GM19099 (cell line): ENCODE results near the gene ITGA5.

Source experiments
- POLR2A ChIP-seq: IDR thresholded peaks from 3 replicates; pipeline ENCODE4 v1.6.1; 2011; ENCODE audit warnings: low read depth; ENCODE audit not compliant: insufficient read length; ENCODE audit errors: extremely low read depth

Gene ITGA5

GRCh38 chr12:54405106-54405505, 14.0 kb downstream of the ITGA5 start:
- no peak for TF ChIP-seq POLR2A

- TF ChIP-seq POLR2A = no peak
These were observed 14.7 kb downstream of the ITGA5 start for GRCh38 chr12:54404061-54405004.

GRCh38 chr12:54401119-54401518, 17.9 kb downstream of the ITGA5 start:
- TF ChIP-seq POLR2A = no peak

GRCh38 chr12:54398995-54399793, 19.9 kb downstream of the ITGA5 start:
- TF ChIP-seq POLR2A = no peak

- no peak for TF ChIP-seq POLR2A
These were observed 20.8 kb downstream of the ITGA5 start for GRCh38 chr12:54398218-54398617.

GRCh38 chr12:54397157-54397556, 21.9 kb downstream of the ITGA5 start:
- no peak for TF ChIP-seq POLR2A

GRCh38 chr12:54395545-54395944, 23.5 kb downstream of the ITGA5 start:
- no peak for TF ChIP-seq POLR2A

- no peak for TF ChIP-seq POLR2A
These were observed 24.1 kb downstream of the ITGA5 start for GRCh38 chr12:54394986-54395385.

- no peak for TF ChIP-seq POLR2A
These were observed 24.8 kb downstream of the ITGA5 start for GRCh38 chr12:54394281-54394719.

- TF ChIP-seq POLR2A = no peak
These were observed 25.3 kb downstream of the ITGA5 start for GRCh38 chr12:54393743-54394142.

GRCh38 chr12:54393207-54393609, 25.9 kb downstream of the ITGA5 start:
- TF ChIP-seq POLR2A = no peak

GRCh38 chr12:54392485-54393206, 26.4 kb downstream of the ITGA5 start:
- no peak for TF ChIP-seq POLR2A

- no peak for TF ChIP-seq POLR2A
These were observed 28.2 kb downstream of the ITGA5 start for GRCh38 chr12:54390668-54391551.

GRCh38 chr12:54390176-54390667, 28.8 kb downstream of the ITGA5 start:
- TF ChIP-seq POLR2A = no peak
